ENCODE data around the gene RASA4.
"Not testable (repeated sequence)": the region's sequence is repeated elsewhere in the genome, so short reads cannot be mapped to it uniquely, and the experiment has no call there.

DNA sequence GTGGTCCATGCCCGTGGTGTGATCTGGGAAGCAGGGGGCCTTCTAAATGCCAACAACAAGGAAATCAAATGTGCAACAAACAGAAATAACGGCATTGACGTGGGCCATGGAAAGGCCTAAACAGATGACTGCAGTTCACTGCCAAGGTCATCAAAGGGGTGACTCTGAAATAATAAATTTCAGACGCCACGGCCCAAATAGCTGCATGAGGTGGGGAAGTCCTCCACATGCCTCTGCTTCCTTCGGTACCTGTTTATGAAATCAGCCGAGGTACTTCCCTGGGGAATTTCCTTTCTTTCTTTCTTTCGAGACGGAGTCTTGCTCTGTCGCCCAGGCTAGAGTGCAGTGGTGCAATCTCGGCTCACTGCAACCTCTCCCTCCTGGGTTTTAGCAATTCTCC is 48.2 kb upstream of the RASA4 start:
- not testable (repeated sequence) for TF ChIP-seq ZFX (IDR thresholded peaks at IDR 0.05; ENCODE audit: borderline replicate concordance)
- TF ChIP-seq, protein P1, sequence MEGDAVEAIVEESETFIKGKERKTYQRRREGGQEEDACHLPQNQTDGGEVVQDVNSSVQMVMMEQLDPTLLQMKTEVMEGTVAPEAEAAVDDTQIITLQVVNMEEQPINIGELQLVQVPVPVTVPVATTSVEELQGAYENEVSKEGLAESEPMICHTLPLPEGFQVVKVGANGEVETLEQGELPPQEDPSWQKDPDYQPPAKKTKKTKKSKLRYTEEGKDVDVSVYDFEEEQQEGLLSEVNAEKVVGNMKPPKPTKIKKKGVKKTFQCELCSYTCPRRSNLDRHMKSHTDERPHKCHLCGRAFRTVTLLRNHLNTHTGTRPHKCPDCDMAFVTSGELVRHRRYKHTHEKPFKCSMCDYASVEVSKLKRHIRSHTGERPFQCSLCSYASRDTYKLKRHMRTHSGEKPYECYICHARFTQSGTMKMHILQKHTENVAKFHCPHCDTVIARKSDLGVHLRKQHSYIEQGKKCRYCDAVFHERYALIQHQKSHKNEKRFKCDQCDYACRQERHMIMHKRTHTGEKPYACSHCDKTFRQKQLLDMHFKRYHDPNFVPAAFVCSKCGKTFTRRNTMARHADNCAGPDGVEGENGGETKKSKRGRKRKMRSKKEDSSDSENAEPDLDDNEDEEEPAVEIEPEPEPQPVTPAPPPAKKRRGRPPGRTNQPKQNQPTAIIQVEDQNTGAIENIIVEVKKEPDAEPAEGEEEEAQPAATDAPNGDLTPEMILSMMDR (IDR thresholded peaks at IDR 0.05) = not testable (repeated sequence)

Data from 22Rv1 (cell line).